Neural progenitor cell (in vitro differentiated cells): Measurements from ENCODE around the gene BAIAP3.

Source experiments
- CTCF ChIP-seq: fragments of 200-600 bp; sonication (generic); IDR thresholded peaks from 2 replicates; pipeline ENCODE4 v1.5.1; 2017; ENCODE audit warnings: antibody characterized with exemption, mild to moderate bottlenecking
- EZH2 ChIP-seq: fragments of 200-600 bp; sonication (generic); IDR thresholded peaks from 2 replicates; pipeline ENCODE4 v1.6.1; 2017; ENCODE audit warnings: antibody characterized with exemption, mild to moderate bottlenecking, moderate library complexity
- EZH2phosphoT487 ChIP-seq: fragments of 200-600 bp; sonication (generic); IDR thresholded peaks from 2 replicates; pipeline ENCODE4 v1.6.1; 2017; ENCODE audit warnings: antibody characterized with exemption

GRCh38 chr16:1349351-1349750 lies 15.9 kb downstream of the BAIAP3 start:
- TF ChIP-seq EZH2 (no peak), CTCF (no peak), EZH2phosphoT487 (no peak)
